Left lobe of liver (tissue), 2 donors: ENCODE data around the gene GTPBP1. TPM values are rescaled to one million over a fixed set of nuclear protein-coding genes. Genes with fewer than 3 reads are reported as not detected.
A peak's percentile ranks its signal among the peaks of the same experiment; 100 is the strongest.

ENCODE experiments used
- ATAC-seq: fragments of 200-7000 bp; cut with Tn5 transposase; one replicate; pipeline ENCODE4 v1.9.1; 2020; ENCODE audit warnings: mild to moderate bottlenecking, moderate library complexity
- DNase-seq: peaks from one replicate; pipeline ENCODE4 v3.0.0-alpha.2; 2020; ENCODE audit warnings: low spot score
- total RNA-seq: library from RNA; stranded (reverse); gene quantifications from one replicate; pipeline ENCODE4 v1.2.1, GENCODE V29; 2021
- donor health status: DM: no; HTN: no; CAD: no; lungs with moderate emphysema.
- donor health status: DM: no; HTN: yes; CAD: no.

Gene GTPBP1
- total RNA-seq, 1 donor from 2014 or later = 14.4 TPM

- ATAC-seq (peak; percentile 69), DNase-seq (peak; percentile 97)
These were observed 4.7 kb upstream of the GTPBP1 start, which contains the start of gene JOSD1 for GRCh38 chr22:38700789-38701628. JOSD1 (minus strand) TSS chr22:38700943; CDS start chr22:38699987, 956 bp downstream.

- DNase-seq = no peak
- no peak for ATAC-seq
These were observed 1.0 kb upstream of the GTPBP1 start for GRCh38 chr22:38704654-38705234.

DNA sequence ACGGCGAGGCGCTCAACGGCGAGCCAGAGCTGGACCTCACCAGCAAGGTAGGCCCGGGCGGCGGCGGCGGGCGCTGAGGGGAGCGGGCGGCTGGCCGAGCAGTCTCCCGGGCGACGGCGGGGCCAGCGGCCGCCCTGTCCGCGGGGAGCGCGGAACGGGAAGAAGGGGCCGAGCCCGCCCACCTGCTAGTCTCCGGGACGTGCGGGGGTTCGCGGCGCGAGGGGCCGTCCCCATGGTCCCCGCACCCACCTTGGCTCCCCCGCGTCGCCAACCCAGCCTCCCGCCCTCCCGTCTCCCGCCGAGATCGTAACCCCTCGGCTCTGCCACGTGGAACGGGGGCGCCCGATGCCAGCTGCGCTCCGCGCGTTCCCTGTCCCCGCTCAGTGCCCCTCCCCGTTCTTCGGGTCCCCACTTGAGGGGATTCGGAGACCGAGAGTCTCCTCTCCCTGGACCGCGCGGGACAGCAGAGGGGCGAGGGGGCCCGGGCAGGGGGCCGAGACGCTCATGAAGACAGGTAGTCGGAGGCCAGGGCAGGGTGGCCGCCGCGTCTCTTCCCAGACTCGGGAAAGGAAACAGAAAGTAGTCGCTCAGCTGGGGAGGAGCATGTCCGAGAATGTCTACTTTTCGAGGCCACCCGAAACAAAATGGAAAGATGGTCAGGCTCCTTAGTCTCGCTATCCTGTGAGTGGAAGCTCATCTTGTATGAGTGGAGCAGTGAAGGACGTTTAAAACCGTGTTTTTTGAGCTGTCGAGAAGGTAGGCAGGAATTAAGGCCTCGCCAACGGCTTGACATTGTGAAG is 557 bp downstream of the GTPBP1 start:
- DNase-seq (peak; percentile 69), ATAC-seq (peak; percentile 12)

DNA sequence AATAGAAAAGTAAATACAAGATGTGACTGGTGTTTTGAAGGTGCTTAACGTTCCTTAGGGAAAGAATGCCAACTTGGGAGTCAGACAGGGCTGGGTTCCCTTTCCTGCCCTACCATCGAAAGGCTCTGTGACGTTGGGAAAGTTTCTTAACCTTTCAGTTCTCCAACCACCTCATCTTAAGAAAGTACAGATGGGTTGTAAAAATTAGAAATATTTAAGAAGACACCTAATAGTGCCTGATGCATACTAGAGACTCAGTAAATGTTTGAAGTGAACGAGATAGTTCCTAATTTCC is 1.1 kb downstream of the GTPBP1 start:
- DNase-seq = no peak
- ATAC-seq = no peak

- DNase-seq = no peak
- no peak for ATAC-seq
These were observed 1.6 kb downstream of the GTPBP1 start for GRCh38 chr22:38707346-38707745.

GRCh38 chr22:38707984-38708383 is 2.2 kb downstream of the GTPBP1 start:
- no peak for ATAC-seq
- DNase-seq = no peak

- DNase-seq = no peak
- no peak for ATAC-seq
These were observed 3.6 kb downstream of the GTPBP1 start for GRCh38 chr22:38709306-38709705.

- no peak for ATAC-seq
- DNase-seq = no peak
These were observed 4.6 kb downstream of the GTPBP1 start for GRCh38 chr22:38710351-38710750.

DNA sequence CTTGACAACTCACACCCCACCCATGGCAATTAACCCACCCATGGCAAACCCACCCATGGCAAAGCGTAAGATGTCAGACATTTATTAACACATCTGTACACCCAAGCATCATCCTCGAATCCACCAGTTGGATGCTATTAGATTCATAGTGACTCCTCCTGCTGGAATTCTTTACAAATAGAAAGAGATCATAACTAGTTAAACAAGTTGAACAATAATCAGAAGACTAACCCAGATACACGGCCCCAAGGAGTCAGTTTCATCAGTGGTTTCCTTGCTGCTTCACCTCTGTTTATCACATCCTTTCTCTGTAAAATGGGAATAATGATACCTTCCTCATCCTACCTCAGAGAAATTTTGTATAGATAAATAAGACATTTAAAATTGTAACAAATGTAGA is 5.1 kb downstream of the GTPBP1 start:
- ATAC-seq = no peak
- DNase-seq = no peak

GRCh38 chr22:38712486-38713207 is 6.9 kb downstream of the GTPBP1 start:
- DNase-seq (no peak), ATAC-seq (no peak)

DNA sequence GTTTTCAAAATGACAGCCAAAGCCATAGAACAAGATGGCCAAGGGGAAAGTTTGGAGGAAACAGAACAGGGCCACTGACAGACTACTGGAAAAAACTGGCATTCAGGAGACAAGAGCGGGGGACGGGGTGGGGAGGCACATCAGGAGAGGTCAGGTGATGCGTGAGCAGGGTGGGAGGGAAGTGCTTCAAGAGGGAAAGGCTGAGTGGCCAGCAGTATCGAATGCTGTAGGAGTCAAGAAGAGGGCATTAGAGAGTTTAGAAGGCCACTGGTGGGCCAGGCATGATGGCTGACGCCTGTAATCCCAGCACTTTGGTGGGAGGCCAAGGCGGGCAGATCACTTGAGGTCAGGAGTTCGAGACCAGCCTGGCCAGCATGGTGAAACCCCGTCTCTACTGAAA is 8.2 kb downstream of the GTPBP1 start:
- no peak for ATAC-seq
- no peak for DNase-seq

GRCh38 chr22:38715176-38715764 is 9.5 kb downstream of the GTPBP1 start:
- ATAC-seq = peak; percentile 42
- peak; percentile 40 for DNase-seq

- ATAC-seq (no peak), DNase-seq (peak; percentile 39)
These were observed 10.1 kb downstream of the GTPBP1 start for GRCh38 chr22:38715852-38716251.

DNA sequence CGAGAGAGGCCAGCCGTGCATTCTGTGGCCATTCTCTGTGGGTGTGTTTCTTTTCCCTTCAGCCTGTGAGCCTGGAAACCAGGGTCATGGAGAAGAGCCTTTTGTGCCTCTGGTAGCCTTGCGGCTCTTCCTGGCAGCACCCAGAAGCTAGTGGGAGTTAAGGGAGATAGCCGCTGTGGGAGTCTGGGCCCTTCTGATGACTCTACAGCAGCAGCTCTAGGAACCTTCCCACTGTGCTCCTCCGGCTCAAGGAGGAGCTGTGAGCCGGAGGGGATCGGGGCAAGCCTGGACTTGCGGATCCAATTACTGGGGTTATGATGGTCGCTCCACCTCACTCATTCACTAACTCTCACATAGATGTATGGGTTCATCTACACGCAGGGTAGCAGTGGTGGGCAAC is 10.5 kb downstream of the GTPBP1 start:
- ATAC-seq = no peak
- no peak for DNase-seq

- DNase-seq = no peak
- no peak for ATAC-seq
These were observed 11.1 kb downstream of the GTPBP1 start for GRCh38 chr22:38716826-38717225.

DNA sequence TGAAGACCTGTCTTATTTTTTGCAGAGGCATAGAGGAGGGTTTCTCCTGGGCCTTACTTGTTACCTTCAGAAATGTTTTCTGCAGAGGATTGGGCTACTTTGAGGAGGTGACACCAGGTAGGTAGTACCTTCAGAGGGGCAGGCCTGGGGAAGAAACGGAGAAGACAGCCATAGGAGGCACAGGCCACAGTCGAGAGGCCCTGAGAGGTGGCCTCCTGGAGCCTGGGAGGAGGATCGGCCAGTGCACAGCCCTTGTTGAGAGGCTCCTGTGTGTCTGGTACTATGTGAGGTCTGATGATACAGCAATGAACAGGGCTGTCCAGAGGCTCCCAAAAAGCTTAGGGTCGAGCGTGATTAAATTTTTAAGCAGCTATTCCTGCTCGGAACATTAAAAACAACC is 11.5 kb downstream of the GTPBP1 start:
- DNase-seq (no peak), ATAC-seq (no peak)

- DNase-seq = no peak
- ATAC-seq = peak; percentile 56
These were observed 12.7 kb downstream of the GTPBP1 start for GRCh38 chr22:38718414-38718813.

GRCh38 chr22:38719196-38719595 is 13.5 kb downstream of the GTPBP1 start:
- ATAC-seq (no peak), DNase-seq (no peak)

GRCh38 chr22:38720350-38720749 is 14.6 kb downstream of the GTPBP1 start:
- ATAC-seq (no peak), DNase-seq (no peak)

GRCh38 chr22:38721551-38721950 is 15.8 kb downstream of the GTPBP1 start:
- ATAC-seq (no peak), DNase-seq (no peak)

GRCh38 chr22:38724176-38724575 is 18.4 kb downstream of the GTPBP1 start:
- DNase-seq = no peak
- ATAC-seq = no peak
